Motor neuron (in vitro differentiated cells): ENCODE results near the gene OR52E1. TPM values are rescaled to one million over a fixed set of nuclear protein-coding genes. Genes with fewer than 3 reads are reported as not detected.

Experiments used
- total RNA-seq, 8 experiments: library from RNA; unstranded; fragments of 300-600 nt; gene quantifications; 2 replicates each; pipeline versions ENCODE4 v1.2.3 to v1.2.4, GENCODE V29; 2022

OR52E1 gene
- total RNA-seq, 8 experiments from 2014 or later = 0.52 to 2.6 TPM; not detected in 6

Other genes starting within 250 kb of the OR52E1 start
- 1 to 10 TPM in 3 of 8 experiments, under 1 TPM in 2, not detected in 3; 0.21 to 2.2 (median 1.2) TPM for gene OR51F2, start 248.3 kb upstream of the OR52E1 start, total RNA-seq
- under 1 TPM in 5 of 8 experiments, not detected in 3; 0.17 to 0.99 (median 0.31) TPM for gene OR51S1, start 220.4 kb upstream of the OR52E1 start, total RNA-seq
- gene OR51T1, start 187.7 kb upstream of the OR52E1 start, total RNA-seq = 1 to 10 TPM in 2 of 8 experiments, under 1 TPM in 1, not detected in 5; 0.31 to 1.3 (median 1.0) TPM
- gene OR51A7, start 165.8 kb upstream of the OR52E1 start, total RNA-seq = under 1 TPM in 4 of 8 experiments, not detected in 4; 0.25 to 0.67 (median 0.55) TPM
- 1 to 10 TPM in 1 of 8 experiments, under 1 TPM in 4, not detected in 3; 0.29 to 1.9 (median 0.51) TPM for gene OR51G2, start 150.2 kb upstream of the OR52E1 start, total RNA-seq
- 1 to 10 TPM in 2 of 8 experiments, under 1 TPM in 2, not detected in 4; 0.21 to 1.9 (median 0.89) TPM for gene OR51G1, start 145.2 kb upstream of the OR52E1 start, total RNA-seq
- gene OR51A4, start 122.0 kb upstream of the OR52E1 start, total RNA-seq = 1 to 10 TPM in 1 of 8 experiments, under 1 TPM in 3, not detected in 4; 0.28 to 1.5 (median 0.72) TPM
- under 1 TPM in 3 of 8 experiments, not detected in 5; 0.33 to 0.37 (median 0.36) TPM for gene OR51A2, start 113.9 kb upstream of the OR52E1 start, total RNA-seq
- gene OR51L1, start 74.7 kb upstream of the OR52E1 start, total RNA-seq = 1 to 10 TPM in 1 of 8 experiments, under 1 TPM in 5, not detected in 2; 0.08 to 1.2 (median 0.22) TPM
- gene OR52J3, start 23.0 kb upstream of the OR52E1 start, total RNA-seq = 1 to 10 TPM in 1 of 8 experiments, not detected in 7; 3.1 TPM
- 1 to 10 TPM in 1 of 8 experiments, under 1 TPM in 2, not detected in 5; 0.43 to 2.3 (median 0.45) TPM for gene OR52E2, start 9.9 kb upstream of the OR52E1 start, total RNA-seq
- gene OR52A5, start 68.8 kb downstream of the OR52E1 start, total RNA-seq = 1 to 10 TPM in 1 of 8 experiments, under 1 TPM in 5, not detected in 2; 0.04 to 1.6 (median 0.18) TPM
- under 1 TPM in 7 of 8 experiments, not detected in 1; under 0.01 to 0.56 (median 0.05) TPM for gene OR52A1, start 85.2 kb downstream of the OR52E1 start, total RNA-seq
- under 1 TPM in 3 of 8 experiments, not detected in 5; 0.37 to 0.85 (median 0.46) TPM for gene OR51V1, start 131.1 kb downstream of the OR52E1 start, total RNA-seq
- gene HBB, start 157.5 kb downstream of the OR52E1 start, total RNA-seq = under 1 TPM in 1 of 8 experiments, not detected in 7; 0.71 TPM
- under 1 TPM in 1 of 8 experiments, not detected in 7; 0.46 TPM for gene HBD, start 164.9 kb downstream of the OR52E1 start, total RNA-seq
- under 1 TPM in 1 of 8 experiments, not detected in 7; 0.25 TPM for gene HBG1, start 180.3 kb downstream of the OR52E1 start, total RNA-seq
- not detected for gene HBG2, start 185.2 kb downstream of the OR52E1 start, total RNA-seq
- gene HBE1, start 200.4 kb downstream of the OR52E1 start, total RNA-seq = under 1 TPM in 1 of 8 experiments, not detected in 7; 0.50 TPM
- gene OR51B4, start 232.4 kb downstream of the OR52E1 start, total RNA-seq = under 1 TPM in 3 of 8 experiments, not detected in 5; 0.52 to 0.90 (median 0.61) TPM